NT2/D1 (cell line): ENCODE results near the gene UBC.

ENCODE experiments used
- SUZ12 ChIP-seq: IDR thresholded peaks from 2 replicates; pipeline ENCODE4 v1.6.1; 2011; ENCODE audit not compliant: insufficient read length, insufficient read depth; ENCODE audit errors: extremely low read depth
- YY1 ChIP-seq: IDR thresholded peaks from 2 replicates; pipeline ENCODE4 v1.6.1; 2011; ENCODE audit not compliant: insufficient read length, insufficient read depth
- ZNF274 ChIP-seq: IDR thresholded peaks from 2 replicates; pipeline ENCODE4 v1.6.1; 2011; ENCODE audit warnings: mild to moderate bottlenecking, low read depth, low read length

DNA sequence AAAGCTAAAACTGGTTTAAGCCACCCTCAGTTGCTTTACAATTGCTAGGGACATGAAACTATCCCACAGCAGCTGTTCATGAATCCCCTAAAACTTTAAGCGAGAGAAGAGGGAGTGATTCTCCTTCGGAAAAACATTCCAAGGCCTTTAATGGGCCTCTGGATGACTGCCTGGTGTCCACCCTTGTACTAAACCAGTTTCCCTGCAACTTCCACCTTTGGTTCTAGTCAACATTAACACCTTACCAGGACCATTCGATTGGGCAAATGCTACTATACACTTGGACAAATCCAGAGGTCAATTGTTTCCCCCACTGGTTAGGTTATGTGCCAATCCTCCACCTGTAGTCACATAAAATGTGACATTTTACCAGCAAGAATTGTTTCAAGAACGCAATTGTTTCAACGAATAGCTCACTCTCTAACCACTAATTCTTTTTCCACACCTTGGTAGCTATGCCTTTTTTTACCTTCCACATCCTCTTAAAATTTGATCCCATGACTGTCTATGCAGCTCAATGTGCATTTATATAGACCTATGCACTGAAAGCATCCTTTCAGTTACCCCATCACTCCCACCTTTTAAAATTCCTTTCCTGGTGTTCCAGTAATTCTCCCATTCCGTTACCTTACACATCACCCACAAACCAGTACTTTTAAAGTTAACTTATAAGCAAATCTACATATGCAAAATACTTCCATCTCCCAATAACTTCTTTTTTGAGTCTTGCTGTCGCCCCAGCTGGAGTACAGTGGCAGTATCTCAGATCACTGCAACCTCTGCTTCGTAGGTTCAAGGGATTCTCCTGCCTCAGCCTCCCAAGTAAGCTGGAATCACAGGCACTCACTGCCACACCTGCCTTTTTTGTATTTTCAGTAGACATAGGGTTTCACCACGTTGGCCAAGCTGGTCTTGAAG is 3.6 kb downstream of the UBC start:
- TF ChIP-seq YY1 (no peak), SUZ12 (no peak), ZNF274 (no peak)
